Ovary (tissue), 3 donors: ENCODE data around the gene CHCHD3.

Experiments used
- EP300 ChIP-seq: sonication (generic); formaldehyde crosslinking; IDR thresholded peaks from one replicate; pipeline ENCODE4 v1.6.1; 2017; ENCODE audit warnings: antibody characterized with exemption
- POLR2A ChIP-seq: fragments of 450-650 bp; IDR thresholded peaks from one replicate; pipeline ENCODE4 v1.6.1; 2017; ENCODE audit warnings: antibody characterized with exemption, mild to moderate bottlenecking, moderate library complexity
- TF ChIP-seq, protein P1 (sequence below), 3 donors: fragments of 450-650 bp in 2 of 3; fragments of 200-600 bp in 1 of 3; IDR thresholded peaks; one replicate each; pipeline versions ENCODE4 v1.5.1 to v1.8.0; 2016 to 2022; ENCODE audit warnings: antibody characterized with exemption in 3 of 3, mild to moderate bottlenecking in 1 of 3
- donor health status: DM: no; HTN: no; CAD: no.

DNA sequence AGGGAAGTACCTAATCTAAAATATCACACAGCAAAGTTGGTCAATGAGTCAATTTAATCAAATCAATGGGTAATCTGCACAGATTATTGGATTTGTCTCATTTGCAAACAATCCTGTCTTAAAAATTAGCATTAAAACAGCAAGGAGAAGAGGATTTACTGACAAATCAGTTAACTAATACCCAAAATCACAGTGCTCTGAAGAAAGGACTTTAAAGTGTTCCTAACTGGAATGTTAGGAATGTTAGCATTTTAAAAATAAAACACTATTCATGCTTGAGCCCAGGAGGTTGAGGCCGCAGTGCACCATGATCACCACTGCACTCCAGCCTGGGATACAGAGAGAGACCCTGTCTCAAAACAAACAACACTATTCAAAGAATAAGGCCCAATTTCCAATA lies 83.1 kb downstream of the CHCHD3 start:
- TF ChIP-seq, protein P1, sequence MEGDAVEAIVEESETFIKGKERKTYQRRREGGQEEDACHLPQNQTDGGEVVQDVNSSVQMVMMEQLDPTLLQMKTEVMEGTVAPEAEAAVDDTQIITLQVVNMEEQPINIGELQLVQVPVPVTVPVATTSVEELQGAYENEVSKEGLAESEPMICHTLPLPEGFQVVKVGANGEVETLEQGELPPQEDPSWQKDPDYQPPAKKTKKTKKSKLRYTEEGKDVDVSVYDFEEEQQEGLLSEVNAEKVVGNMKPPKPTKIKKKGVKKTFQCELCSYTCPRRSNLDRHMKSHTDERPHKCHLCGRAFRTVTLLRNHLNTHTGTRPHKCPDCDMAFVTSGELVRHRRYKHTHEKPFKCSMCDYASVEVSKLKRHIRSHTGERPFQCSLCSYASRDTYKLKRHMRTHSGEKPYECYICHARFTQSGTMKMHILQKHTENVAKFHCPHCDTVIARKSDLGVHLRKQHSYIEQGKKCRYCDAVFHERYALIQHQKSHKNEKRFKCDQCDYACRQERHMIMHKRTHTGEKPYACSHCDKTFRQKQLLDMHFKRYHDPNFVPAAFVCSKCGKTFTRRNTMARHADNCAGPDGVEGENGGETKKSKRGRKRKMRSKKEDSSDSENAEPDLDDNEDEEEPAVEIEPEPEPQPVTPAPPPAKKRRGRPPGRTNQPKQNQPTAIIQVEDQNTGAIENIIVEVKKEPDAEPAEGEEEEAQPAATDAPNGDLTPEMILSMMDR (IDR thresholded peaks at IDR 0.05): no peak
- TF ChIP-seq POLR2A (no peak), EP300 (no peak)
